CD14-positive monocyte (primary cell): ENCODE measurements around the gene TBC1D7. TPM values are rescaled to one million over a fixed set of nuclear protein-coding genes. Genes with fewer than 3 reads are reported as not detected.

Experiments
- DNase-seq, 3 donors: peaks; one replicate each; pipeline ENCODE4 v3.0.0-alpha.2; 2011 to 2022
- H2AFZ ChIP-seq: 2 replicates; pipeline ENCODE4 v1.6.0; 2012; ENCODE audit warnings: mild to moderate bottlenecking, low read depth, low read length, inconsistent platforms; ENCODE audit not compliant: insufficient read depth, poor library complexity, severe bottlenecking
- H3K27ac ChIP-seq, 2 donors: 1 replicate in 1 of 2; 2 replicates in 1 of 2; pipeline ENCODE4 v1.5.1; 2012 to 2013; ENCODE audit warnings: low read length in 2 of 2, control low read depth in 1 of 2, inconsistent platforms in 1 of 2, low read depth in 1 of 2, mild to moderate bottlenecking in 1 of 2
- H3K27me3 ChIP-seq, 2 donors: one replicate each; pipeline versions ENCODE4 v1.6.0 to v1.6.1; 2011 to 2013; ENCODE audit warnings: low read length in 2 of 2; ENCODE audit not compliant: control insufficient read depth in 2 of 2, insufficient read depth in 2 of 2
- H3K36me3 ChIP-seq, 2 donors: replicated peaks in 1 of 2; 1 replicate in 1 of 2; 2 replicates in 1 of 2; pipeline versions ENCODE4 v1.5.1 to v1.6.1; 2012 to 2013; ENCODE audit warnings: low read length in 2 of 2, control low read depth in 1 of 2, inconsistent platforms in 1 of 2, mild to moderate bottlenecking in 1 of 2; ENCODE audit not compliant: insufficient read depth in 2 of 2, control insufficient read depth in 1 of 2
- H3K4me1 ChIP-seq, 2 donors: 1 replicate in 1 of 2; 2 replicates in 1 of 2; pipeline versions ENCODE4 v1.5.1 to v1.6.1; 2012 to 2013; ENCODE audit warnings: low read length in 2 of 2, control low read depth in 1 of 2, inconsistent platforms in 1 of 2, mild to moderate bottlenecking in 1 of 2, moderate library complexity in 1 of 2; ENCODE audit not compliant: insufficient read depth in 2 of 2, control insufficient read depth in 1 of 2
- H3K4me2 ChIP-seq: replicated peaks from 2 replicates; pipeline ENCODE3; 2012; ENCODE audit warnings: low read length, moderate library complexity, mild to moderate bottlenecking; ENCODE audit not compliant: poor library complexity, severe bottlenecking; ENCODE audit errors: extremely low read depth
- H3K4me3 ChIP-seq, 3 experiments: fragments of 200-600 bp in 1 of 3; sonication (generic) in 1 of 3; replicated peaks in 1 of 3; 1 replicate in 2 of 3; 2 replicates in 1 of 3; pipeline ENCODE4 v1.5.1; 2011 to 2013; ENCODE audit warnings: low read length in 3 of 3, mild to moderate bottlenecking in 3 of 3, control low read depth in 2 of 3, low read depth in 2 of 3, inconsistent platforms in 1 of 3, moderate library complexity in 1 of 3
- H3K79me2 ChIP-seq: 2 replicates; pipeline ENCODE4 v1.6.0; 2012; ENCODE audit warnings: mild to moderate bottlenecking, control low read depth, inconsistent platforms, low read length, moderate library complexity; ENCODE audit not compliant: insufficient read depth
- H3K9ac ChIP-seq: 2 replicates; pipeline ENCODE4 v1.6.0; 2017; ENCODE audit warnings: low read length, mild to moderate bottlenecking; ENCODE audit not compliant: insufficient read depth, poor library complexity, severe bottlenecking
- H3K9me3 ChIP-seq, 2 donors: replicated peaks in 1 of 2; 1 replicate in 1 of 2; 2 replicates in 1 of 2; pipeline versions ENCODE4 v1.5.1 to v1.6.1; 2012 to 2013; ENCODE audit warnings: low read length in 2 of 2, control low read depth in 1 of 2; ENCODE audit not compliant: control insufficient read depth in 1 of 2, insufficient read depth in 1 of 2
- H4K20me1 ChIP-seq: 2 replicates; pipeline ENCODE4 v1.6.0; 2012; ENCODE audit warnings: mild to moderate bottlenecking, low read length, control low read depth, moderate library complexity; ENCODE audit not compliant: insufficient read depth
- H3K27ac Mint-ChIP-seq, 7 donors: one replicate each; pipeline ENCODE4 v1.8.0; 2020; ENCODE audit warnings: mild to moderate bottlenecking in 7 of 7, mixed read lengths in 7 of 7, moderate library complexity in 6 of 7, inconsistent platforms in 2 of 7
- H3K27me3 Mint-ChIP-seq, 3 donors: one replicate each; pipeline ENCODE4 v1.8.0; 2021 to 2022; ENCODE audit warnings: low read depth in 3 of 3, mild to moderate bottlenecking in 3 of 3, mixed read lengths in 3 of 3, moderate library complexity in 3 of 3, inconsistent platforms in 1 of 3
- H3K36me3 Mint-ChIP-seq, 2 donors: one replicate each; pipeline ENCODE4 v1.8.0; 2020; ENCODE audit warnings: mixed read lengths in 2 of 2, inconsistent platforms in 1 of 2, mild to moderate bottlenecking in 1 of 2
- H3K4me1 Mint-ChIP-seq: one replicate; pipeline ENCODE4 v1.8.0; 2020; ENCODE audit warnings: mild to moderate bottlenecking, mixed read lengths
- H3K4me3 Mint-ChIP-seq, 2 donors: one replicate each; pipeline ENCODE4 v1.8.0; 2020; ENCODE audit warnings: mild to moderate bottlenecking in 2 of 2, mixed read lengths in 2 of 2, moderate library complexity in 1 of 2
- H3K9me3 Mint-ChIP-seq, 7 donors: one replicate each; pipeline ENCODE4 v1.8.0; 2020 to 2022; ENCODE audit warnings: mixed read lengths in 7 of 7, mild to moderate bottlenecking in 6 of 7, moderate library complexity in 6 of 7, inconsistent platforms in 2 of 7
- WGBS: methylation state at CpG from one replicate; pipeline ENCODE4 v1.1.5; 2013; ENCODE audit warnings: missing lambda C conversion rate; ENCODE audit not compliant: insufficient coverage; 5-methylcytosine and 5-hydroxymethylcytosine counted together
- intact Hi-C, 2 donors: fragments of 100-400 bp; cut with micrococcal nuclease; formaldehyde crosslinking; loops; one replicate each; pipeline versions ENCODE4 v1.15.0 to v1.15.1; 2023
- polyA plus RNA-seq, 3 donors: library from polyadenylated mRNA; depleted of rRNA in 1 of 3; unstranded in 2 of 3; stranded (reverse) in 1 of 3; fragments of 300-500 nt in 2 of 3; fragments of >200 nt in 1 of 3; fragmentation: Illumina TruSeq in 2 of 3; gene quantifications; 1 replicate in 2 of 3; 2 replicates in 1 of 3; pipeline ENCODE4 v1.2.3, GENCODE V29; 2012 to 2021
- TF ChIP-seq, protein P1 (sequence below): fragments of 200-600 bp; IDR thresholded peaks from one replicate; pipeline ENCODE4 v1.8.0; 2022; ENCODE audit warnings: antibody characterized with exemption, mild to moderate bottlenecking

The TBC1D7 gene
- polyA plus RNA-seq, 3 donors: 12.2 to 34.3 (median 34.3) TPM

DNA sequence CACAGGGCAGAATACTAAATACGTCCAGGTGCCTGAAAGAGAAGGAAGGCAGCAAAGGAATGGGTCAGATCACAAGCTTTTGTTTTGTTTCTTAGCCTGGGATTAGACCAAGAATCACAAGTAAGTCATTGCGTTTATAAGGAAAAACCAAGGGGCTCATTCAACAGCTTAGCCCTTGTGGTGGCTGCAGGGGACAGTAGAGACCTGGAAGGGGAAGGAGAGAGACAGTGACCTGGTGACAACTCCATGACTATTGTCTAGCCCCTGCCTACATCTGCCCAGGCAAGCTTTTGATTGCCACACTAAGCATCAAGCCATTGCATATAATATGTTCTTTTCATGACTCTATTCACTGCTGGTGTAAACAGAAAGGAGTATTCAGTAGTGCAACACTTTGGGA is 30.2 kb upstream of the TBC1D7 start:
- Histone ChIP-seq H3K79me2 (no peaks in the 10 kb centered on the region), H3K27me3 (no peaks in the 10 kb centered on the region), H3K4me3 (no peak overlapping the region), H3K27ac (no peak overlapping the region), H3K9ac (no peak overlapping the region), H3K4me2 (no peak overlapping the region), H3K4me1 (peaks cover 37 to 40% of the 10 kb centered on the region in 2 donors), H3K36me3 (no peaks in the 10 kb centered on the region), H2AFZ (no peak overlapping the region), H3K9me3 (no peaks in the 10 kb centered on the region), H4K20me1 (no peaks in the 10 kb centered on the region)
- peaks cover 3 to 4% of the 10 kb centered on the region in 2 donors for H3K36me3 Mint-ChIP-seq
- no peak for DNase-seq
- 100% methylated on average over 2 of the region's 2 CpGs for WGBS
- intact Hi-C loops: no loop called here
- H3K27me3 Mint-ChIP-seq: peaks cover 0 to 2% (median 0%) of the 10 kb centered on the region in 3 donors
- H3K9me3 Mint-ChIP-seq: peaks cover 0 to 2% (median 0%) of the 10 kb centered on the region in 7 donors
- H3K4me1 Mint-ChIP-seq: peaks cover 48% of the 10 kb centered on the region
- H3K27ac Mint-ChIP-seq: no peak overlapping the region
- TF ChIP-seq, protein P1, sequence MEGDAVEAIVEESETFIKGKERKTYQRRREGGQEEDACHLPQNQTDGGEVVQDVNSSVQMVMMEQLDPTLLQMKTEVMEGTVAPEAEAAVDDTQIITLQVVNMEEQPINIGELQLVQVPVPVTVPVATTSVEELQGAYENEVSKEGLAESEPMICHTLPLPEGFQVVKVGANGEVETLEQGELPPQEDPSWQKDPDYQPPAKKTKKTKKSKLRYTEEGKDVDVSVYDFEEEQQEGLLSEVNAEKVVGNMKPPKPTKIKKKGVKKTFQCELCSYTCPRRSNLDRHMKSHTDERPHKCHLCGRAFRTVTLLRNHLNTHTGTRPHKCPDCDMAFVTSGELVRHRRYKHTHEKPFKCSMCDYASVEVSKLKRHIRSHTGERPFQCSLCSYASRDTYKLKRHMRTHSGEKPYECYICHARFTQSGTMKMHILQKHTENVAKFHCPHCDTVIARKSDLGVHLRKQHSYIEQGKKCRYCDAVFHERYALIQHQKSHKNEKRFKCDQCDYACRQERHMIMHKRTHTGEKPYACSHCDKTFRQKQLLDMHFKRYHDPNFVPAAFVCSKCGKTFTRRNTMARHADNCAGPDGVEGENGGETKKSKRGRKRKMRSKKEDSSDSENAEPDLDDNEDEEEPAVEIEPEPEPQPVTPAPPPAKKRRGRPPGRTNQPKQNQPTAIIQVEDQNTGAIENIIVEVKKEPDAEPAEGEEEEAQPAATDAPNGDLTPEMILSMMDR: no peak
- no peak overlapping the region for H3K4me3 Mint-ChIP-seq

DNA sequence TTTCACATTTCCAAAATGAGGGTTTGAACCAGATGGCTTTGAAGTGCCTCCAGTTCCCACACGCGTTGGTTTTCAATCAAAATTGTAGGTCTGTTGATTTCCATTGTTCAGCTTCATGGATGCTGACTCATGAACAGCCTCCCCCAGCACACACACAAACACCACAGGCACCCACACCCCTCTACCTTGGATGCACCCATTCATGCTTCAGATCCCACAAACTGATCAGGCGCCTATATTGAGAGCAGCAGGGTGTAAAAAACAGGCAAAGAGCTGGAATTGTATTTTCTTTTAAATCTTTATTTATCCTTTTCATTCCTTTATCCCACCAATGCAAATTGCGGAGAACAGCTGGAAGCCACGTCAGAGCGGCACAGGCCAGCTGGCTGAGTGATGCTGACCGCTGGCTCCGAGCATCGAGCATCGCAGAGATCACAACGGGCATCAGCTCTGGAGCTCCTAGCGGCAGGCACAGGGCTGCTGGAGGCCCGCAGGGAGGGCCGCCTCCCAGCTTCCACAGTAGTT is 29.3 kb upstream of the TBC1D7 start:
- Histone ChIP-seq H3K9me3 (no peaks in the 10 kb centered on the region), H3K4me1 (peaks cover 38 to 44% of the 10 kb centered on the region in 2 donors), H3K27ac (no peak overlapping the region), H3K79me2 (no peaks in the 10 kb centered on the region), H3K9ac (no peak overlapping the region), H3K36me3 (no peaks in the 10 kb centered on the region), H3K27me3 (no peaks in the 10 kb centered on the region), H3K4me2 (no peak overlapping the region), H3K4me3 (no peak overlapping the region), H4K20me1 (no peaks in the 10 kb centered on the region), H2AFZ (no peak overlapping the region)
- Mint-ChIP-seq H3K4me3 (no peak overlapping the region), H3K36me3 (peaks cover 0 to 4% of the 10 kb centered on the region in 2 donors), H3K27ac (no peak overlapping the region), H3K4me1 (peaks cover 50% of the 10 kb centered on the region), H3K27me3 (peaks cover 0 to 2% (median 0%) of the 10 kb centered on the region in 3 donors), H3K9me3 (peaks cover 0 to 2% (median 0%) of the 10 kb centered on the region in 7 donors)
- TF ChIP-seq, protein P1: no peak
- intact Hi-C loops: no loop called here
- no peak for DNase-seq
- WGBS: 92% methylated on average over 12 of the region's 14 CpGs
